Fibroblast of lung (primary cell): Measurements from ENCODE around the gene GPD1.

Experiments used
- EZH2 ChIP-seq: IDR thresholded peaks from 2 replicates; pipeline ENCODE4 v1.5.1; 2012; ENCODE audit warnings: low read length, control low read depth, mild to moderate bottlenecking; ENCODE audit errors: missing control alignments
- TF ChIP-seq, protein P1 (sequence below), 2 donors: IDR thresholded peaks in 1 of 2; conservative IDR thresholded peaks in 1 of 2; 1 replicate in 1 of 2; 2 replicates in 1 of 2; pipeline ENCODE4 v1.5.1; 2011 to 2012; ENCODE audit warnings: low read length in 2 of 2, control low read depth in 1 of 2, inconsistent platforms in 1 of 2, low read depth in 1 of 2, mild to moderate bottlenecking in 1 of 2

DNA sequence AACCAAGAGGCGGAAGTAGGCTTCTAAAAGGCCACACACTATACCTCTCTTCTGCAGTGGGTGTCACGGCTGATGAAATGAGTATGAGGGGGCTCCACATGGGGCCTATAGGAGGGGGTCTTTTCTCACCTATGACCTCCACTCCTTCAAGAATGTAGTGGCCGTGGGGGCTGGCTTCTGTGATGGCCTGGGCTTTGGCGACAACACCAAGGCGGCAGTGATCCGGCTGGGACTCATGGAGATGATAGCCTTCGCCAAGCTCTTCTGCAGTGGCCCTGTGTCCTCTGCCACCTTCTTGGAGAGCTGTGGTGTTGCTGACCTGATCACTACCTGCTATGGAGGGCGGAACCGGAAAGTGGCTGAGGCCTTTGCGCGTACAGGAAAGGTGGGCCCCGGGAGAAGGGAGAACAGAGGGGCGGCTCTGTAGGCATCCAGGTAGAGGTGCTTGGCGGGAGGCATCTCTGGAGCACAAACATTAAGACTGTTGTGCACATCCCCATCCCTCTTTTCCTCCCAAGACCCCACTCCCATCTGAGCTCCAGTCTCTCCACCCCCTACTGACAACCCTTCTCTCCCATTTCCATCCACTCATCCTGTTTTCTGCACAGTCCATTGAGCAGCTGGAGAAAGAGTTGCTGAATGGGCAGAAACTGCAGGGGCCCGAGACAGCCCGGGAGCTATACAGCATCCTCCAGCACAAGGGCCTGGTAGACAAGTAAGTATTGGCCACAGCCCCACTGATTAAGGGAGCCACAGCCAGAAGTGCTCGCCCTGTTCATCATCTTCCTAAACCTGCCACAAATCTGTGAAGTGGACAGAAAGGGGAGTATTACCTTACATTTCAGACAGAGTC is 3.8 kb downstream of the GPD1 start:
- TF ChIP-seq, protein P1, sequence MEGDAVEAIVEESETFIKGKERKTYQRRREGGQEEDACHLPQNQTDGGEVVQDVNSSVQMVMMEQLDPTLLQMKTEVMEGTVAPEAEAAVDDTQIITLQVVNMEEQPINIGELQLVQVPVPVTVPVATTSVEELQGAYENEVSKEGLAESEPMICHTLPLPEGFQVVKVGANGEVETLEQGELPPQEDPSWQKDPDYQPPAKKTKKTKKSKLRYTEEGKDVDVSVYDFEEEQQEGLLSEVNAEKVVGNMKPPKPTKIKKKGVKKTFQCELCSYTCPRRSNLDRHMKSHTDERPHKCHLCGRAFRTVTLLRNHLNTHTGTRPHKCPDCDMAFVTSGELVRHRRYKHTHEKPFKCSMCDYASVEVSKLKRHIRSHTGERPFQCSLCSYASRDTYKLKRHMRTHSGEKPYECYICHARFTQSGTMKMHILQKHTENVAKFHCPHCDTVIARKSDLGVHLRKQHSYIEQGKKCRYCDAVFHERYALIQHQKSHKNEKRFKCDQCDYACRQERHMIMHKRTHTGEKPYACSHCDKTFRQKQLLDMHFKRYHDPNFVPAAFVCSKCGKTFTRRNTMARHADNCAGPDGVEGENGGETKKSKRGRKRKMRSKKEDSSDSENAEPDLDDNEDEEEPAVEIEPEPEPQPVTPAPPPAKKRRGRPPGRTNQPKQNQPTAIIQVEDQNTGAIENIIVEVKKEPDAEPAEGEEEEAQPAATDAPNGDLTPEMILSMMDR (conservative IDR thresholded peaks at IDR 0.05 in 1 of 2, IDR thresholded peaks at IDR 0.05 in 1 of 2; ENCODE audit: low read depth in 1 of 2, low read length in 2 of 2) = no peak
- TF ChIP-seq EZH2 = no peak
